ENCODE measurements around the gene DNAJC3. TPM values are rescaled to one million over a fixed set of nuclear protein-coding genes. Genes with fewer than 3 reads are reported as not detected.
"Not testable (repeated sequence)": the region's sequence is repeated elsewhere in the genome, so short reads cannot be mapped to it uniquely, and the experiment has no call there.

Gene DNAJC3
- total RNA-seq, 1 donor from 2014 or later = 21.7 TPM

- Mint-ChIP-seq H3K9me3 (peaks cover 6% of the 10 kb centered on the region), H3K27me3 (ENCODE audit: low read depth) (no peaks in the 10 kb centered on the region), H3K4me1 (no peaks in the 10 kb centered on the region), H3K27ac (no peak overlapping the region), H3K4me3 (no peak overlapping the region), H3K36me3 (peaks cover 3% of the 10 kb centered on the region)
- no peak for DNase-seq (ENCODE audit: low spot score in 2 of 2, unreplicated experiment in 2 of 2)
- TF ChIP-seq CTCF (IDR thresholded peaks at IDR 0.05; ENCODE audit: unreplicated experiment) = no peak
These were observed 72.6 kb downstream of the DNAJC3 start for GRCh38 chr13:95749545-95749944.

GRCh38 chr13:95752677-95753076 is 75.7 kb downstream of the DNAJC3 start:
- peaks cover 6% of the 10 kb centered on the region for H3K36me3 Mint-ChIP-seq
- DNase-seq (ENCODE audit: low spot score in 2 of 2, unreplicated experiment in 2 of 2) = no peak
- H3K4me1 Mint-ChIP-seq = peaks cover 4% of the 10 kb centered on the region
- peaks cover 6% of the 10 kb centered on the region for H3K9me3 Mint-ChIP-seq
- no peak overlapping the region for H3K4me3 Mint-ChIP-seq
- H3K27ac Mint-ChIP-seq = no peak overlapping the region
- no peaks in the 10 kb centered on the region for H3K27me3 Mint-ChIP-seq (ENCODE audit: low read depth)
- no peak for TF ChIP-seq CTCF (IDR thresholded peaks at IDR 0.05; ENCODE audit: unreplicated experiment)

- Mint-ChIP-seq H3K4me3 (no peak overlapping the region), H3K27ac (no peak overlapping the region), H3K36me3 (peaks cover 9% of the 10 kb centered on the region), H3K4me1 (peaks cover 4% of the 10 kb centered on the region), H3K27me3 (ENCODE audit: low read depth) (no peaks in the 10 kb centered on the region), H3K9me3 (peaks cover 6% of the 10 kb centered on the region)
- TF ChIP-seq CTCF (IDR thresholded peaks at IDR 0.05; ENCODE audit: unreplicated experiment) = no peak
- DNase-seq (ENCODE audit: low spot score in 2 of 2, unreplicated experiment in 2 of 2) = no peak
These were observed 77.1 kb downstream of the DNAJC3 start for GRCh38 chr13:95754069-95754468.

GRCh38 chr13:95756072-95756471 is 79.1 kb downstream of the DNAJC3 start:
- Mint-ChIP-seq H3K27ac (no peak overlapping the region), H3K9me3 (peaks cover 6% of the 10 kb centered on the region), H3K4me1 (peaks cover 4% of the 10 kb centered on the region), H3K27me3 (ENCODE audit: low read depth) (no peaks in the 10 kb centered on the region), H3K4me3 (no peak overlapping the region), H3K36me3 (peaks cover 9% of the 10 kb centered on the region)
- no peak for TF ChIP-seq CTCF (IDR thresholded peaks at IDR 0.05; ENCODE audit: unreplicated experiment)
- DNase-seq (ENCODE audit: low spot score in 2 of 2, unreplicated experiment in 2 of 2) = no peak

- peaks cover 17% of the 10 kb centered on the region for H3K36me3 Mint-ChIP-seq
- not testable (repeated sequence) for H3K27ac Mint-ChIP-seq; H3K9me3 Mint-ChIP-seq; DNase-seq (ENCODE audit: low spot score in 2 of 2, unreplicated experiment in 2 of 2); H3K4me3 Mint-ChIP-seq; H3K27me3 Mint-ChIP-seq (ENCODE audit: low read depth); H3K4me1 Mint-ChIP-seq
These were observed 85.7 kb downstream of the DNAJC3 start for GRCh38 chr13:95762626-95763025.

- no peak for TF ChIP-seq CTCF (IDR thresholded peaks at IDR 0.05; ENCODE audit: unreplicated experiment)
- no peak overlapping the region for H3K27ac Mint-ChIP-seq
- peaks cover 14% of the 10 kb centered on the region for H3K36me3 Mint-ChIP-seq
- no peaks in the 10 kb centered on the region for H3K27me3 Mint-ChIP-seq (ENCODE audit: low read depth)
- H3K4me1 Mint-ChIP-seq = no peaks in the 10 kb centered on the region
- peaks cover 4% of the 10 kb centered on the region for H3K9me3 Mint-ChIP-seq
- H3K4me3 Mint-ChIP-seq = no peak overlapping the region
- DNase-seq (ENCODE audit: low spot score in 2 of 2, unreplicated experiment in 2 of 2) = no peak
These were observed 86.7 kb downstream of the DNAJC3 start for GRCh38 chr13:95763601-95764000.
